ENCODE data around the gene CYP2A7.
"Not testable (repeated sequence)": the region's sequence is repeated elsewhere in the genome, so short reads cannot be mapped to it uniquely, and the experiment has no call there.

The CYP2A7 gene

GRCh38 chr19:40874874-40875273, 7.2 kb downstream of the CYP2A7 start:
- peaks cover 33% of the 10 kb centered on the region for H3K27me3 Mint-ChIP-seq
- peaks cover 13% of the 10 kb centered on the region for H3K4me1 Mint-ChIP-seq (ENCODE audit: low read depth)
- H3K9me3 Mint-ChIP-seq = not testable (repeated sequence)

GRCh38 chr19:40873873-40874272, 8.2 kb downstream of the CYP2A7 start:
- Mint-ChIP-seq H3K27me3 (peaks cover 25% of the 10 kb centered on the region), H3K4me1 (ENCODE audit: low read depth) (peaks cover 13% of the 10 kb centered on the region)
- not testable (repeated sequence) for H3K36me3 Mint-ChIP-seq (ENCODE audit: low read depth); H3K27ac Mint-ChIP-seq; H3K9me3 Mint-ChIP-seq; H3K4me3 Mint-ChIP-seq

More at GRCh38 chr19:40874874-40875273, 7.2 kb downstream of the CYP2A7 start:
- peak overlapping the region; percentile 40 for H3K27ac Mint-ChIP-seq
- H3K4me3 Mint-ChIP-seq = peak overlapping the region; percentile 63
- not testable (repeated sequence) for H3K36me3 Mint-ChIP-seq (ENCODE audit: low read depth)

- Mint-ChIP-seq H3K9me3 (peaks cover 3% of the 10 kb centered on the region), H3K36me3 (ENCODE audit: low read depth) (no peaks in the 10 kb centered on the region), H3K4me1 (ENCODE audit: low read depth) (peaks cover 13% of the 10 kb centered on the region), H3K27me3 (peaks cover 18% of the 10 kb centered on the region), H3K27ac (no peak overlapping the region), H3K4me3 (no peak overlapping the region)
These were observed 9.8 kb downstream of the CYP2A7 start for GRCh38 chr19:40872209-40872608.

- no peaks in the 10 kb centered on the region for H3K36me3 Mint-ChIP-seq (ENCODE audit: low read depth)
- H3K4me1 Mint-ChIP-seq (ENCODE audit: low read depth) = no peaks in the 10 kb centered on the region
- peaks cover 15% of the 10 kb centered on the region for H3K27me3 Mint-ChIP-seq
- peaks cover 3% of the 10 kb centered on the region for H3K9me3 Mint-ChIP-seq
- no peak overlapping the region for H3K27ac Mint-ChIP-seq
- H3K4me3 Mint-ChIP-seq = no peak overlapping the region
These were observed 14.3 kb downstream of the CYP2A7 start for GRCh38 chr19:40867701-40868100.

GRCh38 chr19:40864739-40865496, 17.1 kb downstream of the CYP2A7 start:
- not testable (repeated sequence) for H3K9me3 Mint-ChIP-seq; H3K4me1 Mint-ChIP-seq (ENCODE audit: low read depth); H3K36me3 Mint-ChIP-seq (ENCODE audit: low read depth); H3K27ac Mint-ChIP-seq; H3K4me3 Mint-ChIP-seq; H3K27me3 Mint-ChIP-seq

GRCh38 chr19:40862785-40863184, 19.2 kb downstream of the CYP2A7 start:
- no peaks in the 10 kb centered on the region for H3K4me1 Mint-ChIP-seq (ENCODE audit: low read depth)

GRCh38 chr19:40862333-40862732, 19.7 kb downstream of the CYP2A7 start:
- Mint-ChIP-seq H3K27ac (no peak overlapping the region), H3K9me3 (no peaks in the 10 kb centered on the region), H3K4me1 (ENCODE audit: low read depth) (no peaks in the 10 kb centered on the region), H3K36me3 (ENCODE audit: low read depth) (no peaks in the 10 kb centered on the region), H3K27me3 (peaks cover 5% of the 10 kb centered on the region), H3K4me3 (no peak overlapping the region)

More at GRCh38 chr19:40862785-40863184, 19.2 kb downstream of the CYP2A7 start:
- Mint-ChIP-seq H3K27me3 (peaks cover 5% of the 10 kb centered on the region), H3K36me3 (ENCODE audit: low read depth) (no peaks in the 10 kb centered on the region), H3K4me3 (no peak overlapping the region), H3K9me3 (no peaks in the 10 kb centered on the region), H3K27ac (no peak overlapping the region)

- Mint-ChIP-seq H3K9me3 (no peaks in the 10 kb centered on the region), H3K36me3 (ENCODE audit: low read depth) (no peaks in the 10 kb centered on the region), H3K27me3 (no peaks in the 10 kb centered on the region), H3K4me3 (no peak overlapping the region), H3K27ac (no peak overlapping the region), H3K4me1 (ENCODE audit: low read depth) (no peaks in the 10 kb centered on the region)
These were observed 23.9 kb downstream of the CYP2A7 start for GRCh38 chr19:40858109-40858508.

- not testable (repeated sequence) for H3K27ac Mint-ChIP-seq; H3K4me1 Mint-ChIP-seq (ENCODE audit: low read depth); H3K36me3 Mint-ChIP-seq (ENCODE audit: low read depth); H3K4me3 Mint-ChIP-seq; H3K9me3 Mint-ChIP-seq
- H3K27me3 Mint-ChIP-seq = peaks cover 20% of the 10 kb centered on the region
These were observed 29.4 kb downstream of the CYP2A7 start for GRCh38 chr19:40852467-40853152.

- H3K36me3 Mint-ChIP-seq (ENCODE audit: low read depth); H3K4me3 Mint-ChIP-seq; H3K27ac Mint-ChIP-seq; H3K9me3 Mint-ChIP-seq; H3K4me1 Mint-ChIP-seq (ENCODE audit: low read depth): not testable (repeated sequence)
- peaks cover 28% of the 10 kb centered on the region for H3K27me3 Mint-ChIP-seq
These were observed 31.8 kb downstream of the CYP2A7 start, which contains the start of gene CYP2A6 for GRCh38 chr19:40850277-40850676. Gene CYP2A6 (minus strand): TSS chr19:40850447. CDS start chr19:40850426, 21 bp downstream.

- H3K27me3 Mint-ChIP-seq = peaks cover 28% of the 10 kb centered on the region
- not testable (repeated sequence) for H3K36me3 Mint-ChIP-seq (ENCODE audit: low read depth); H3K9me3 Mint-ChIP-seq; H3K27ac Mint-ChIP-seq; H3K4me3 Mint-ChIP-seq
- H3K4me1 Mint-ChIP-seq (ENCODE audit: low read depth) = peaks cover 19% of the 10 kb centered on the region
These were observed 35.3 kb downstream of the CYP2A7 start for GRCh38 chr19:40846722-40847121.

GRCh38 chr19:40843653-40844052, 38.4 kb downstream of the CYP2A7 start:
- H3K9me3 Mint-ChIP-seq; H3K36me3 Mint-ChIP-seq (ENCODE audit: low read depth): not testable (repeated sequence)
- peaks cover 16% of the 10 kb centered on the region for H3K27me3 Mint-ChIP-seq
- peak overlapping the region; percentile 66 for H3K4me3 Mint-ChIP-seq
- peak overlapping the region; percentile 81 for H3K27ac Mint-ChIP-seq
- peaks cover 19% of the 10 kb centered on the region for H3K4me1 Mint-ChIP-seq (ENCODE audit: low read depth)

GRCh38 chr19:40842997-40843652, 38.9 kb downstream of the CYP2A7 start:
- not testable (repeated sequence) for H3K36me3 Mint-ChIP-seq (ENCODE audit: low read depth); H3K9me3 Mint-ChIP-seq
- peaks cover 14% of the 10 kb centered on the region for H3K27me3 Mint-ChIP-seq
- peak overlapping the region; percentile 66 for H3K4me3 Mint-ChIP-seq
- H3K4me1 Mint-ChIP-seq (ENCODE audit: low read depth) = peaks cover 19% of the 10 kb centered on the region
- H3K27ac Mint-ChIP-seq = peak overlapping the region; percentile 81

- H3K36me3 Mint-ChIP-seq (ENCODE audit: low read depth); H3K9me3 Mint-ChIP-seq; H3K27ac Mint-ChIP-seq; H3K4me3 Mint-ChIP-seq; H3K27me3 Mint-ChIP-seq: not testable (repeated sequence)
- H3K4me1 Mint-ChIP-seq (ENCODE audit: low read depth) = peaks cover 14% of the 10 kb centered on the region
These were observed 40.0 kb downstream of the CYP2A7 start for GRCh38 chr19:40842012-40842411.

GRCh38 chr19:40838477-40838876, 43.6 kb downstream of the CYP2A7 start:
- H3K36me3 Mint-ChIP-seq (ENCODE audit: low read depth); H3K9me3 Mint-ChIP-seq; H3K27ac Mint-ChIP-seq; H3K4me3 Mint-ChIP-seq; H3K27me3 Mint-ChIP-seq: not testable (repeated sequence)
- H3K4me1 Mint-ChIP-seq (ENCODE audit: low read depth) = peaks cover 10% of the 10 kb centered on the region
